MM.1S (cell line): Measurements from ENCODE around the gene TMEM62.

Experiments used
- DNase-seq: peaks from one replicate; pipeline ENCODE4 v3.0.0-alpha.2; 2015
- H2AFZ ChIP-seq: fragments of 300-600 bp; sonication (generic); 2 replicates; pipeline ENCODE4 v1.6.0; 2016; ENCODE audit warnings: antibody characterized with exemption, low read length
- H3F3A ChIP-seq: fragments of 300-600 bp; sonication (generic); 2 replicates; pipeline ENCODE4 v1.6.1; 2016; ENCODE audit warnings: mild to moderate bottlenecking, antibody characterized with exemption, low read length, moderate library complexity, mixed read lengths; ENCODE audit not compliant: insufficient read depth
- H3K27ac ChIP-seq: fragments of 300-600 bp; sonication (generic); 2 replicates; pipeline ENCODE4 v1.5.1; 2016; ENCODE audit warnings: mild to moderate bottlenecking, low read length
- H3K27me3 ChIP-seq: fragments of 300-600 bp; sonication (generic); replicated peaks from 2 replicates; pipeline ENCODE4 v1.6.0; 2016; ENCODE audit warnings: low read length; ENCODE audit not compliant: insufficient read depth
- H3K36me3 ChIP-seq: fragments of 300-600 bp; sonication (generic); replicated peaks from 2 replicates; pipeline ENCODE4 v1.6.1; 2016; ENCODE audit warnings: mild to moderate bottlenecking, low read length, mixed read lengths; ENCODE audit not compliant: insufficient read depth
- H3K4me1 ChIP-seq: fragments of 300-600 bp; sonication (generic); 2 replicates; pipeline ENCODE4 v1.6.1; 2016; ENCODE audit warnings: low read length, mixed read lengths
- H3K4me2 ChIP-seq: fragments of 300-600 bp; sonication (generic); 2 replicates; pipeline ENCODE4 v1.6.0; 2016; ENCODE audit warnings: low read depth, low read length
- H3K4me3 ChIP-seq: fragments of 300-600 bp; sonication (generic); 2 replicates; pipeline ENCODE4 v1.5.1; 2016; ENCODE audit warnings: low read length, mixed read lengths
- H3K79me2 ChIP-seq: fragments of 300-600 bp; sonication (generic); 2 replicates; pipeline ENCODE4 v1.6.1; 2016; ENCODE audit warnings: mixed run types, low read length, mixed read lengths
- H3K9ac ChIP-seq: fragments of 300-600 bp; sonication (generic); 2 replicates; pipeline ENCODE4 v1.6.1; 2016; ENCODE audit warnings: low read length, mixed read lengths
- H3K9me2 ChIP-seq: fragments of 300-600 bp; sonication (generic); replicated peaks from 2 replicates; pipeline ENCODE4 v1.6.1; 2016; ENCODE audit warnings: mild to moderate bottlenecking, low read length, mixed read lengths; ENCODE audit not compliant: insufficient read depth
- H3K9me3 ChIP-seq: fragments of 300-600 bp; sonication (generic); replicated peaks from 2 replicates; pipeline ENCODE4 v1.6.1; 2016; ENCODE audit warnings: mild to moderate bottlenecking, low read length, mixed read lengths; ENCODE audit not compliant: insufficient read depth
- H4K20me1 ChIP-seq: fragments of 300-600 bp; sonication (generic); 2 replicates; pipeline ENCODE4 v1.6.1; 2016; ENCODE audit warnings: mild to moderate bottlenecking, low read length, moderate library complexity, mixed read lengths; ENCODE audit not compliant: insufficient read depth
- CTCF ChIP-seq: fragments of 300-600 bp; sonication (generic); IDR thresholded peaks from 2 replicates; pipeline ENCODE4 v1.5.1; 2016; ENCODE audit warnings: antibody characterized with exemption, low read length, mixed read lengths
- EZH2 ChIP-seq: fragments of 300-600 bp; sonication (generic); optimal IDR thresholded peaks from 2 replicates; pipeline ENCODE3; 2017; ENCODE audit warnings: low read depth, mild to moderate bottlenecking, antibody characterized with exemption, low read length, mixed read lengths
- EZH2phosphoT487 ChIP-seq: fragments of 300-600 bp; sonication (generic); IDR thresholded peaks from 2 replicates; pipeline ENCODE4 v1.6.1; 2018; ENCODE audit warnings: antibody characterized with exemption, low read length

The TMEM62 gene

GRCh38 chr15:43133430-43134156 is at the start of gene TMEM62:
Gene TMEM62, plus strand, starts transcription at chr15:43133586. Its CDS starts 217 bp downstream, at chr15:43133803.
- peak within 1 kb of the TSS; percentile 77 for H3K4me2 ChIP-seq
- peak within 1 kb of the TSS; percentile 98 for H2AFZ ChIP-seq
- H3K27ac ChIP-seq, result peak within 1 kb of the TSS; percentile 84
- H3K9me2 ChIP-seq, result no peaks in the 10 kb centered on the region
- peaks cover 14% of the 10 kb centered on the region for H3F3A ChIP-seq
- peaks cover 46% of the 10 kb centered on the region for H3K79me2 ChIP-seq
- peaks cover 8% of the 10 kb centered on the region; the same call in 1 of the 2 replicates for H3K4me1 ChIP-seq
- TF ChIP-seq CTCF, result no peak
- no peak for TF ChIP-seq EZH2phosphoT487
- TF ChIP-seq EZH2, result no peak
- peak within 1 kb of the TSS; percentile 66 for H3K4me3 ChIP-seq
- H3K27me3 ChIP-seq, result no peaks in the 10 kb centered on the region
- peak within 1 kb of the TSS; percentile 89 for H3K9ac ChIP-seq
- no peaks in the 10 kb centered on the region for H4K20me1 ChIP-seq
- H3K9me3 ChIP-seq, result no peaks in the 10 kb centered on the region
- peaks cover 13% of the 10 kb centered on the region; the same call in 1 of the 2 replicates for H3K36me3 ChIP-seq
- DNase-seq, result peak; percentile 95

GRCh38 chr15:43085921-43086320 is 47.5 kb upstream of the TMEM62 start:
- Histone ChIP-seq H3K9ac (no peak overlapping the region), H3F3A (no peaks in the 10 kb centered on the region), H3K27me3 (no peaks in the 10 kb centered on the region), H3K36me3 (no peaks in the 10 kb centered on the region; the same call in 1 of the 2 replicates), H3K4me2 (no peak overlapping the region), H4K20me1 (no peaks in the 10 kb centered on the region), H3K4me3 (no peak overlapping the region), H3K4me1 (no peaks in the 10 kb centered on the region), H3K79me2 (no peaks in the 10 kb centered on the region), H3K27ac (no peak overlapping the region), H3K9me3 (no peaks in the 10 kb centered on the region), H3K9me2 (no peaks in the 10 kb centered on the region), H2AFZ (no peak overlapping the region)
- DNase-seq, result no peak
- TF ChIP-seq EZH2phosphoT487 (no peak), CTCF (no peak), EZH2 (no peak)

- Histone ChIP-seq H3K9me2 (no peaks in the 10 kb centered on the region), H3K27me3 (no peaks in the 10 kb centered on the region), H3K4me1 (no peaks in the 10 kb centered on the region), H3K36me3 (no peaks in the 10 kb centered on the region; the same call in 1 of the 2 replicates), H3F3A (no peaks in the 10 kb centered on the region), H3K9me3 (no peaks in the 10 kb centered on the region), H3K9ac (no peak overlapping the region), H3K4me3 (no peak overlapping the region), H3K27ac (no peak overlapping the region), H3K4me2 (no peak overlapping the region), H4K20me1 (no peaks in the 10 kb centered on the region), H2AFZ (no peak overlapping the region), H3K79me2 (no peaks in the 10 kb centered on the region)
- no peak for DNase-seq
- TF ChIP-seq CTCF (no peak), EZH2 (no peak), EZH2phosphoT487 (no peak)
These were observed 46.8 kb upstream of the TMEM62 start for GRCh38 chr15:43086551-43086950.
